WTC11 (cell line): Measurements from ENCODE around the gene RNF145. TPM values are rescaled to one million over a fixed set of nuclear protein-coding genes. Genes with fewer than 3 reads are reported as not detected.

Source experiments
- ATAC-seq: fragments of 200-7000 bp; cut with Tn5 transposase; 2 replicates; pipeline ENCODE4 v1.10.0; 2021; ENCODE audit warnings: mild to moderate bottlenecking, moderate library complexity
- CTCF ChIA-PET: fragments of 300-600 bp; sonication (Branson Sonifier 250); formaldehyde crosslinking; loops from one replicate; lab custom pipeline; 2021; ENCODE audit warnings: antibody characterized with exemption; lab: Charles Lee
- POLR2A ChIA-PET: fragments of 350-600 bp; sonication (Branson Sonifier 250); formaldehyde crosslinking; loops from one replicate; lab custom pipeline; 2021; ENCODE audit warnings: antibody characterized with exemption; lab: Charles Lee
- DNase-seq: peaks from one replicate; pipeline ENCODE4 v3.0.0; 2021; ENCODE audit warnings: low spot score
- H3K27ac Mint-ChIP-seq: 2 replicates; pipeline ENCODE4 v1.8.0; 2021; ENCODE audit warnings: mixed read lengths
- H3K27me3 Mint-ChIP-seq: 2 replicates; pipeline ENCODE4 v1.8.0; 2021; ENCODE audit warnings: low read depth, mild to moderate bottlenecking, moderate library complexity, mixed read lengths
- H3K36me3 Mint-ChIP-seq: 2 replicates; pipeline ENCODE4 v1.8.0; 2021; ENCODE audit warnings: mixed read lengths
- H3K4me1 Mint-ChIP-seq: 2 replicates; pipeline ENCODE4 v1.8.0; 2022; ENCODE audit warnings: mixed read lengths
- H3K4me3 Mint-ChIP-seq: 2 replicates; pipeline ENCODE4 v1.8.0; 2021; ENCODE audit warnings: mild to moderate bottlenecking, moderate library complexity, mixed read lengths
- H3K9me3 Mint-ChIP-seq: 2 replicates; pipeline ENCODE4 v1.8.0; 2021; ENCODE audit warnings: mixed read lengths
- ATF3 ChIP-seq: sonication (generic); formaldehyde crosslinking; conservative IDR thresholded peaks from 2 replicates; pipeline ENCODE4 v1.8.1; 2022; ENCODE audit warnings: mild to moderate bottlenecking, missing genetic modification reagents
- CBFB ChIP-seq: sonication (generic); formaldehyde crosslinking; IDR thresholded peaks from 2 replicates; pipeline ENCODE4 v1.8.1; 2022; ENCODE audit warnings: mild to moderate bottlenecking, low read depth, missing genetic modification reagents
- CREM ChIP-seq: sonication (generic); formaldehyde crosslinking; IDR thresholded peaks from 2 replicates; pipeline ENCODE4 v1.8.1; 2022; ENCODE audit warnings: mild to moderate bottlenecking, missing genetic modification reagents, moderate library complexity
- CTCF ChIP-seq: fragments of 200-600 bp; IDR thresholded peaks from 2 replicates; pipeline ENCODE4 v1.8.0; 2022; ENCODE audit warnings: antibody characterized with exemption
- E2F1 ChIP-seq: sonication (generic); formaldehyde crosslinking; IDR thresholded peaks from 2 replicates; pipeline ENCODE4 v1.8.0; 2022; ENCODE audit warnings: mild to moderate bottlenecking, missing genetic modification reagents
- ELF4 ChIP-seq: sonication (generic); formaldehyde crosslinking; IDR thresholded peaks from 2 replicates; pipeline ENCODE4 v1.8.1; 2022; ENCODE audit warnings: low read depth, mild to moderate bottlenecking, moderate library complexity, missing genetic modification reagents
- ETV6 ChIP-seq: sonication (generic); formaldehyde crosslinking; IDR thresholded peaks from 2 replicates; pipeline ENCODE4 v1.8.1; 2022; ENCODE audit warnings: mild to moderate bottlenecking, missing genetic modification reagents
- FOXK1 ChIP-seq: sonication (generic); formaldehyde crosslinking; IDR thresholded peaks from 2 replicates; pipeline ENCODE4 v1.8.0; 2022; ENCODE audit warnings: mild to moderate bottlenecking, moderate library complexity, missing genetic modification reagents
- GRHL2 ChIP-seq: fragments of 250-450 bp; sonication (Bioruptor Pico); IDR thresholded peaks from 2 replicates; pipeline ENCODE4 v1.8.0; 2022; ENCODE audit warnings: mild to moderate bottlenecking, moderate library complexity; ENCODE audit not compliant: insufficient replicate concordance, severe bottlenecking
- GTF2I ChIP-seq: fragments of 250-450 bp; sonication (Bioruptor Pico); conservative IDR thresholded peaks from 2 replicates; pipeline ENCODE4 v1.4.0; 2021; ENCODE audit warnings: mild to moderate bottlenecking
- MXD4 ChIP-seq: fragments of 250-450 bp; sonication (Bioruptor Pico); IDR thresholded peaks from 2 replicates; pipeline ENCODE4 v1.8.0; 2021; ENCODE audit warnings: mild to moderate bottlenecking, moderate library complexity, borderline replicate concordance
- RELA ChIP-seq: sonication (generic); formaldehyde crosslinking; IDR thresholded peaks from 2 replicates; pipeline ENCODE4 v1.8.1; 2022; ENCODE audit warnings: missing genetic modification reagents, mild to moderate bottlenecking, borderline replicate concordance
- ZMAT4 ChIP-seq: fragments of 250-450 bp; sonication (Bioruptor Pico); IDR thresholded peaks from 2 replicates; pipeline ENCODE4 v1.9.0; 2021; ENCODE audit warnings: mild to moderate bottlenecking
- ZNF671 ChIP-seq: fragments of 250-450 bp; sonication (Bioruptor Pico); IDR thresholded peaks from 2 replicates; pipeline ENCODE4 v1.8.0; 2021; ENCODE audit warnings: mild to moderate bottlenecking
- total RNA-seq: library from RNA; stranded (reverse); gene quantifications from 3 replicates; pipeline ENCODE4 v1.2.3, GENCODE V29; 2021
- TF ChIP-seq, protein P1 (sequence below): sonication (generic); formaldehyde crosslinking; IDR thresholded peaks from 2 replicates; pipeline ENCODE4 v1.8.1; 2023; ENCODE audit warnings: mild to moderate bottlenecking, missing genetic modification reagents
- TF ChIP-seq, protein P2 (sequence below): sonication (generic); formaldehyde crosslinking; IDR thresholded peaks from 2 replicates; pipeline ENCODE4 v1.8.0; 2022; ENCODE audit warnings: missing genetic modification reagents
- TF ChIP-seq, protein P3 (sequence below): sonication (generic); formaldehyde crosslinking; IDR thresholded peaks from 2 replicates; pipeline ENCODE4 v1.8.1; 2022; ENCODE audit warnings: mild to moderate bottlenecking, missing genetic modification reagents, moderate library complexity, borderline replicate concordance

RNF145 gene
- total RNA-seq, 1 experiment from 2014 or later, result 76.8 TPM

DNA sequence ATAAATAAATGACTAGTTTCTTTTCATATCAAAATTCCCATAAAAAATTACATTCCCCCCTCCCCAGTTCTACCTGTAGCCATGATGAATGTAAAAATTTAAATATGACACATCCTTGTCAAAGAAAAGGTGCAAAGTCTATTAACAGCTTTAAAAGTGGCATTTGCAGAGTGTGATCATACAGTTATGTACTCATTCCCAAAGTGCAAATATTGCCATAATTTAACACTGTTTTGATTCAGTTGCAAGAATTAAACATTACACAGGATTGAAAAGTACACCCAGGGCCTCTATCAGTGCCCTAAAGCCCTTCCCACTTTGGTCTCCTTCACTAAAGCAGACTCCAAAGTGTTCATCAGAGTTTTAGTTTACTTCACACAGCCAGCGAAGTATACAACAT, 51.8 kb downstream of the RNF145 start:
- H3K4me3 Mint-ChIP-seq, result no peak overlapping the region
- no peaks in the 10 kb centered on the region for H3K27me3 Mint-ChIP-seq
- H3K4me1 Mint-ChIP-seq, result peaks cover 13% of the 10 kb centered on the region
- H3K36me3 Mint-ChIP-seq, result peaks cover 28% of the 10 kb centered on the region
- ChIA-PET POLR2A (interaction anchor here (0.9 kb wide), 1 partner anchor 51 kb away, joined by 3 read pairs; no protein-coding TSS in a partner anchor), CTCF (interaction anchor here (0.7 to 2.2 kb wide), 19 partner anchors 11 to 829 kb away, joined by 3 to 62 read pairs (median 5); no protein-coding TSS in a partner anchor)
- no peaks in the 10 kb centered on the region for H3K9me3 Mint-ChIP-seq
- no peak overlapping the region for H3K27ac Mint-ChIP-seq
- ATAC-seq (no peak), DNase-seq (no peak)
- TF ChIP-seq ELF4 (CRISPR knock-in tag) (no peak), ETV6 (CRISPR knock-in tag) (no peak), RELA (no peak), ZMAT4 (no peak), GTF2I (CRISPR knock-in tag) (no peak), GRHL2 (CRISPR knock-in tag) (no peak), E2F1 (CRISPR knock-in tag) (no peak), MXD4 (CRISPR knock-in tag) (no peak), CBFB (no peak), ZNF671 (CRISPR knock-in tag) (no peak), FOXK1 (CRISPR knock-in tag) (no peak), ATF3 (CRISPR knock-in tag) (no peak)
- TF ChIP-seq, protein P1, sequence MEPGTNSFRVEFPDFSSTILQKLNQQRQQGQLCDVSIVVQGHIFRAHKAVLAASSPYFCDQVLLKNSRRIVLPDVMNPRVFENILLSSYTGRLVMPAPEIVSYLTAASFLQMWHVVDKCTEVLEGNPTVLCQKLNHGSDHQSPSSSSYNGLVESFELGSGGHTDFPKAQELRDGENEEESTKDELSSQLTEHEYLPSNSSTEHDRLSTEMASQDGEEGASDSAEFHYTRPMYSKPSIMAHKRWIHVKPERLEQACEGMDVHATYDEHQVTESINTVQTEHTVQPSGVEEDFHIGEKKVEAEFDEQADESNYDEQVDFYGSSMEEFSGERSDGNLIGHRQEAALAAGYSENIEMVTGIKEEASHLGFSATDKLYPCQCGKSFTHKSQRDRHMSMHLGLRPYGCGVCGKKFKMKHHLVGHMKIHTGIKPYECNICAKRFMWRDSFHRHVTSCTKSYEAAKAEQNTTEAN (CRISPR knock-in tag), result no peak
- TF ChIP-seq, protein P2, sequence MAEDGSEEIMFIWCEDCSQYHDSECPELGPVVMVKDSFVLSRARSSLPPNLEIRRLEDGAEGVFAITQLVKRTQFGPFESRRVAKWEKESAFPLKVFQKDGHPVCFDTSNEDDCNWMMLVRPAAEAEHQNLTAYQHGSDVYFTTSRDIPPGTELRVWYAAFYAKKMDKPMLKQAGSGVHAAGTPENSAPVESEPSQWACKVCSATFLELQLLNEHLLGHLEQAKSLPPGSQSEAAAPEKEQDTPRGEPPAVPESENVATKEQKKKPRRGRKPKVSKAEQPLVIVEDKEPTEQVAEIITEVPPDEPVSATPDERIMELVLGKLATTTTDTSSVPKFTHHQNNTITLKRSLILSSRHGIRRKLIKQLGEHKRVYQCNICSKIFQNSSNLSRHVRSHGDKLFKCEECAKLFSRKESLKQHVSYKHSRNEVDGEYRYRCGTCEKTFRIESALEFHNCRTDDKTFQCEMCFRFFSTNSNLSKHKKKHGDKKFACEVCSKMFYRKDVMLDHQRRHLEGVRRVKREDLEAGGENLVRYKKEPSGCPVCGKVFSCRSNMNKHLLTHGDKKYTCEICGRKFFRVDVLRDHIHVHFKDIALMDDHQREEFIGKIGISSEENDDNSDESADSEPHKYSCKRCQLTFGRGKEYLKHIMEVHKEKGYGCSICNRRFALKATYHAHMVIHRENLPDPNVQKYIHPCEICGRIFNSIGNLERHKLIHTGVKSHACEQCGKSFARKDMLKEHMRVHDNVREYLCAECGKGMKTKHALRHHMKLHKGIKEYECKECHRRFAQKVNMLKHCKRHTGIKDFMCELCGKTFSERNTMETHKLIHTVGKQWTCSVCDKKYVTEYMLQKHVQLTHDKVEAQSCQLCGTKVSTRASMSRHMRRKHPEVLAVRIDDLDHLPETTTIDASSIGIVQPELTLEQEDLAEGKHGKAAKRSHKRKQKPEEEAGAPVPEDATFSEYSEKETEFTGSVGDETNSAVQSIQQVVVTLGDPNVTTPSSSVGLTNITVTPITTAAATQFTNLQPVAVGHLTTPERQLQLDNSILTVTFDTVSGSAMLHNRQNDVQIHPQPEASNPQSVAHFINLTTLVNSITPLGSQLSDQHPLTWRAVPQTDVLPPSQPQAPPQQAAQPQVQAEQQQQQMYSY (CRISPR knock-in tag), result no peak
- TF ChIP-seq, protein P3, sequence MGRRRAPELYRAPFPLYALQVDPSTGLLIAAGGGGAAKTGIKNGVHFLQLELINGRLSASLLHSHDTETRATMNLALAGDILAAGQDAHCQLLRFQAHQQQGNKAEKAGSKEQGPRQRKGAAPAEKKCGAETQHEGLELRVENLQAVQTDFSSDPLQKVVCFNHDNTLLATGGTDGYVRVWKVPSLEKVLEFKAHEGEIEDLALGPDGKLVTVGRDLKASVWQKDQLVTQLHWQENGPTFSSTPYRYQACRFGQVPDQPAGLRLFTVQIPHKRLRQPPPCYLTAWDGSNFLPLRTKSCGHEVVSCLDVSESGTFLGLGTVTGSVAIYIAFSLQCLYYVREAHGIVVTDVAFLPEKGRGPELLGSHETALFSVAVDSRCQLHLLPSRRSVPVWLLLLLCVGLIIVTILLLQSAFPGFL (CRISPR knock-in tag), result no peak

- ATAC-seq, result peak; percentile 83
- POLR2A ChIA-PET, result interaction anchor here (0.9 kb wide), 1 partner anchor 52 kb away, joined by 3 read pairs; no protein-coding TSS in a partner anchor
- Mint-ChIP-seq H3K4me1 (peaks cover 10% of the 10 kb centered on the region), H3K36me3 (peaks cover 24% of the 10 kb centered on the region), H3K27ac (no peak overlapping the region), H3K4me3 (no peak overlapping the region), H3K27me3 (no peaks in the 10 kb centered on the region), H3K9me3 (no peaks in the 10 kb centered on the region)
- no peak for DNase-seq
- CTCF ChIA-PET, result interaction anchor here (0.5 to 2.2 kb wide), 45 partner anchors 8 to 1298 kb away, joined by 3 to 62 read pairs (median 4); partner anchors contain the start of genes ADRA1B and CLINT1
- TF ChIP-seq CTCF, result peak; percentile 73
- no peak for TF ChIP-seq CREM
Measured at GRCh38 chr5:159156426-159157238, 52.7 kb downstream of the RNF145 start.
